LNCAP (cell line): ENCODE measurements around the gene LAMA3.

Source experiments
- CTCF ChIP-seq: fragments of 450-650 bp; IDR thresholded peaks from 2 replicates; pipeline ENCODE4 v1.5.1; 2017; ENCODE audit warnings: mild to moderate bottlenecking

The LAMA3 gene

GRCh38 chr18:23812546-23813440 lies 123.5 kb downstream of the LAMA3 start:
- TF ChIP-seq CTCF = peak; percentile 62

GRCh38 chr18:23814991-23815614 lies 125.8 kb downstream of the LAMA3 start:
- no peak for TF ChIP-seq CTCF

GRCh38 chr18:23816021-23816420 lies 126.8 kb downstream of the LAMA3 start:
- TF ChIP-seq CTCF = no peak

- no peak for TF ChIP-seq CTCF
These were observed 127.5 kb downstream of the LAMA3 start for GRCh38 chr18:23816740-23817139.

GRCh38 chr18:23819001-23819400 lies 129.7 kb downstream of the LAMA3 start:
- no peak for TF ChIP-seq CTCF

GRCh38 chr18:23822590-23823385 lies 133.5 kb downstream of the LAMA3 start:
- TF ChIP-seq CTCF = no peak

- TF ChIP-seq CTCF = peak; percentile 37; the same call in 1 of the 2 replicates
These were observed 135.0 kb downstream of the LAMA3 start for GRCh38 chr18:23824240-23824639.
